Smooth muscle cell (in vitro differentiated cells): ENCODE measurements around the gene RPS19BP1. TPM values are rescaled to one million over a fixed set of nuclear protein-coding genes. Genes with fewer than 3 reads are reported as not detected.
A peak's percentile ranks its signal among the peaks of the same experiment; 100 is the strongest.

Experiments
- DNase-seq: peaks from one replicate; lab custom pipeline; 2025; ENCODE audit not compliant: unreplicated experiment; lab: John Stamatoyannopoulos, UW
- H2AFZ ChIP-seq: fragments of 200-600 bp; sonication (generic); 2 replicates; pipeline ENCODE4 v1.6.0; 2016; ENCODE audit warnings: antibody characterized with exemption, low read depth, mild to moderate bottlenecking
- H3F3A ChIP-seq: fragments of 200-600 bp; sonication (generic); 2 replicates; pipeline ENCODE4 v1.6.0; 2017; ENCODE audit warnings: antibody characterized with exemption, low read depth
- H3K27ac ChIP-seq: fragments of 200-600 bp; sonication (generic); 2 replicates; pipeline ENCODE4 v1.5.1; 2016; ENCODE audit warnings: low read depth, mild to moderate bottlenecking
- H3K27me3 ChIP-seq: fragments of 200-600 bp; sonication (generic); 2 replicates; pipeline ENCODE4 v1.6.1; 2016; ENCODE audit warnings: low read depth, mild to moderate bottlenecking
- H3K36me3 ChIP-seq: fragments of 200-600 bp; sonication (generic); 2 replicates; pipeline ENCODE4 v1.5.1; 2016; ENCODE audit warnings: low read depth
- H3K4me1 ChIP-seq: fragments of 200-600 bp; sonication (generic); 2 replicates; pipeline ENCODE4 v1.5.1; 2016; ENCODE audit warnings: low read depth
- H3K4me2 ChIP-seq: fragments of 200-600 bp; sonication (generic); 2 replicates; pipeline ENCODE4 v1.6.0; 2016; ENCODE audit warnings: mild to moderate bottlenecking
- H3K4me3 ChIP-seq: fragments of 200-600 bp; sonication (generic); 2 replicates; pipeline ENCODE4 v1.5.1; 2016; ENCODE audit warnings: mild to moderate bottlenecking
- H3K79me2 ChIP-seq: fragments of 200-600 bp; sonication (generic); 2 replicates; pipeline ENCODE4 v1.6.0; 2016; ENCODE audit warnings: low read depth, mild to moderate bottlenecking
- H3K9ac ChIP-seq: fragments of 200-600 bp; sonication (generic); 2 replicates; pipeline ENCODE4 v1.6.0; 2016; ENCODE audit warnings: low read depth
- H3K9me3 ChIP-seq: fragments of 200-600 bp; sonication (generic); replicated peaks from 2 replicates; pipeline ENCODE4 v1.5.1; 2016; ENCODE audit warnings: low read depth
- H4K20me1 ChIP-seq: fragments of 200-600 bp; sonication (generic); 2 replicates; pipeline ENCODE4 v1.6.0; 2016; ENCODE audit warnings: low read depth
- WGBS: methylation state at CpG from one replicate; pipeline ENCODE4 v1.1.7; 2016; ENCODE audit warnings: low lambda C conversion rate; 5-methylcytosine and 5-hydroxymethylcytosine counted together
- polyA plus RNA-seq: library from polyadenylated mRNA; unstranded; fragments of >200 nt; fragmentation: Nextera tagmentation; extraction: Ambion mirVana; gene quantifications from 2 replicates; pipeline ENCODE4 v1.2.1, GENCODE V29; 2016
- total RNA-seq: library from RNA; depleted of rRNA; stranded (reverse); fragments of >200 nt; gene quantifications from 2 replicates; pipeline ENCODE4 v1.2.3, GENCODE V29; 2014
- TF ChIP-seq, protein P1 (sequence below): fragments of 200-600 bp; sonication (generic); IDR thresholded peaks from 2 replicates; pipeline ENCODE4 v1.5.1; 2017; ENCODE audit warnings: borderline replicate concordance, mild to moderate bottlenecking, antibody characterized with exemption; ENCODE audit not compliant: insufficient read depth, poor library complexity, severe bottlenecking

Gene RPS19BP1
- total and polyA plus RNA-seq, 2 experiments from 2014 or later: 71.6 to 97.1 TPM

DNA sequence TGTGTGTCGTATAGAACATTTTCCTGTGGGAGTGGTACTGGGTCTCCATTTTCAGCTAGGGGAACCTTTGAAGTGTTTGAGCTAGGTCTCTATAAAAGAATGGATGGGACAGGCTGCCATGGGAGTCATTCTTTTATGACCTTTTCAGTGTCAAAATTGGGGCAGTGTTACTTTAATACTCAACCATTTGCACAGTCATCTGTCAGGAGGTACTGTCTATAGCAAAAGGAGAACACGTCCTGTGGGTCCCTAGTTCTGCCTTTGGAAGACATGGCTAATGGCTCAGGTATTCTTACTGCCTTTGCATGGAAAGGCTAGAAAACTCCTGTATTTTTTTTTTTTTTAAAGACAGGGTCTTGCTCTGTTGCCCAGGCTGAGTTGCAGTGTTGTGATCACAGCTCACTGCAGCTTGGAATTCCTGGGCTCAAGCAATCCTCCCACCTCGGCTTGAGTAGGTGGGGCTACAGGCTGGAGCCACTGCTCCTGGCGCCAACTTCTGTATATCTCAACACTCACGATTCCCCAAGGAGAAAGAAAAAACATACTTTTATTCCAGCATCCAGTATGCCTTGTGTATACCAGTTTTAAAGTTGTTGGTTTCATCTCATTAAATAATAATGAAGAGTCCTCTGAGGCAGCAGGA lies 14.3 kb downstream of the RPS19BP1 start:
- Histone ChIP-seq H3F3A (peaks cover 29% of the 10 kb centered on the region), H3K9me3 (no peaks in the 10 kb centered on the region), H2AFZ (no peak overlapping the region), H3K4me3 (peak overlapping the region; percentile 95), H4K20me1 (peaks cover 43% of the 10 kb centered on the region), H3K79me2 (peaks cover 38% of the 10 kb centered on the region), H3K4me1 (peaks cover 22% of the 10 kb centered on the region), H3K4me2 (peak overlapping the region; percentile 87), H3K27ac (peak overlapping the region; percentile 99), H3K36me3 (no peaks in the 10 kb centered on the region), H3K9ac (no peak overlapping the region), H3K27me3 (no peaks in the 10 kb centered on the region)
- DNase-seq: no peak
- TF ChIP-seq, protein P1, sequence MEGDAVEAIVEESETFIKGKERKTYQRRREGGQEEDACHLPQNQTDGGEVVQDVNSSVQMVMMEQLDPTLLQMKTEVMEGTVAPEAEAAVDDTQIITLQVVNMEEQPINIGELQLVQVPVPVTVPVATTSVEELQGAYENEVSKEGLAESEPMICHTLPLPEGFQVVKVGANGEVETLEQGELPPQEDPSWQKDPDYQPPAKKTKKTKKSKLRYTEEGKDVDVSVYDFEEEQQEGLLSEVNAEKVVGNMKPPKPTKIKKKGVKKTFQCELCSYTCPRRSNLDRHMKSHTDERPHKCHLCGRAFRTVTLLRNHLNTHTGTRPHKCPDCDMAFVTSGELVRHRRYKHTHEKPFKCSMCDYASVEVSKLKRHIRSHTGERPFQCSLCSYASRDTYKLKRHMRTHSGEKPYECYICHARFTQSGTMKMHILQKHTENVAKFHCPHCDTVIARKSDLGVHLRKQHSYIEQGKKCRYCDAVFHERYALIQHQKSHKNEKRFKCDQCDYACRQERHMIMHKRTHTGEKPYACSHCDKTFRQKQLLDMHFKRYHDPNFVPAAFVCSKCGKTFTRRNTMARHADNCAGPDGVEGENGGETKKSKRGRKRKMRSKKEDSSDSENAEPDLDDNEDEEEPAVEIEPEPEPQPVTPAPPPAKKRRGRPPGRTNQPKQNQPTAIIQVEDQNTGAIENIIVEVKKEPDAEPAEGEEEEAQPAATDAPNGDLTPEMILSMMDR: no peak
- 59% methylated on average over 5 of the region's 5 CpGs for WGBS

DNA sequence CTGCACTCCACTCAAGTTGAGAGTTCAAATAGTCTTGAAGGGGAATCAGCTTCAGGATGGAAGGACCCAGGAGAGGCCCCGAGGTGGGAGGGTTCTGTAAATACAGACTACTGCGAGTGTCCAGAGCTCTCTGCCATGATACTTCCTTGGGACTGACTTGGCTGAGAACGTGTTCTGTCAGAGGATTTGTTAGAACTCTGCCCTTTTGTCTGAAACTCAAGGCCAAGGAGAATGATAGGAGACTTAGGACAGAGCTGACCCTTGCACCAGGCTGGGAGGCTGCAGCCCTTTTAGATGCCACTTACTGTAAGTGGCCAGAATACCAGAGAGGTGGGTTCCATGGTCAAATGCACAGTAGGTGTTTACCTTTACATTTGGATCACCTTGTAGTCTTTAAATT lies 15.1 kb downstream of the RPS19BP1 start:
- Histone ChIP-seq H3K27ac (peak overlapping the region; percentile 99), H3K4me2 (no peak overlapping the region), H4K20me1 (peaks cover 35% of the 10 kb centered on the region), H3K27me3 (no peaks in the 10 kb centered on the region), H3K4me1 (peaks cover 17% of the 10 kb centered on the region), H2AFZ (no peak overlapping the region), H3F3A (peaks cover 22% of the 10 kb centered on the region), H3K9ac (no peak overlapping the region), H3K36me3 (no peaks in the 10 kb centered on the region), H3K9me3 (no peaks in the 10 kb centered on the region), H3K79me2 (peaks cover 30% of the 10 kb centered on the region), H3K4me3 (no peak overlapping the region)
- TF ChIP-seq, protein P1: no peak
- 97% methylated on average over 3 of the region's 3 CpGs for WGBS
- DNase-seq: no peak

DNA sequence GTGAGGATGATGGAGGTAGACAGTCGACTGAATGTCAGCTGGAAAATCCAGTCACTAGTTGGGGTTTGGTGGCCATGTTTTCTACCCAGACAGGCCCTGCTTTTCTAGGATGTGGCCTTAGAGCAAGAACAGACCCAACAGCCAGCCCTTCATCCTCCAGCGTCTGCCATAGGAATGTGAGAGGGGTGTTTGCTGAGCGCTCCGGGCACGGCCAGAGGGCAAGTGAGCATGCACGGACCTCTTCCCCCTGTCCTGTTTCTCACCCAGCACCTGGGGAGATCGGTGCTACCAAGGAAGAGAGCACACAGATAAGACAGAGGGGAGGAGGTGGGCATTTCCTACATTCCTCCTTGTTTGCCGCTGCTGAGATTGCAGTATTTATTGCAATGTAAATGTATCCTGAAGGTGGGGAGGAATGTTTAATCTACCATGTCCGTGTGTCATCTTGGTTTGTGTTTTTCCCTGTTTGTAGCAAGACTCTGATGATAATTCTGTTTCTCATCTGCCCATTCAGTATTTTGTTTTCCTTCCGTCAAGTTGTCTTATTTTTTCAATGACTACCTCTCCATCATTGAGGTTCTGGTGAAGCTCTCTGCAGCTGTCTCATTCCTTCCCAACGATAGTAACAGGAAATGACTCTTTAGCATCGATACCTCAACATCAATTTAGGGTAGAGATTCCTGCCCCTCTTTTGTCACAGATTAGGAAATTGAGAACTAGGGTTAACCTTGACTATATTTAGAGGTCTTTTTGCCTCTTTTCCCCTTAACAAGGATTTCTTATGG lies 17.1 kb downstream of the RPS19BP1 start:
- Histone ChIP-seq H3K9me3 (no peaks in the 10 kb centered on the region), H3F3A (peaks cover 9% of the 10 kb centered on the region), H4K20me1 (peaks cover 16% of the 10 kb centered on the region), H3K27me3 (no peaks in the 10 kb centered on the region), H3K4me1 (peaks cover 10% of the 10 kb centered on the region), H3K9ac (no peak overlapping the region), H3K27ac (no peak overlapping the region), H2AFZ (no peak overlapping the region), H3K36me3 (no peaks in the 10 kb centered on the region), H3K4me2 (no peak overlapping the region), H3K4me3 (no peak overlapping the region), H3K79me2 (peaks cover 9% of the 10 kb centered on the region)
- TF ChIP-seq, protein P1: no peak
- 91% methylated on average over 12 of the region's 12 CpGs for WGBS
- no peak for DNase-seq
